K562 (cell line): ENCODE data around the gene MMP15. TPM values are rescaled to one million over a fixed set of nuclear protein-coding genes. Genes with fewer than 3 reads are reported as not detected.

Source experiments
- CBX1 ChIP-seq: sonication (generic); IDR thresholded peaks from 2 replicates; pipeline ENCODE4 v1.6.1; 2016; ENCODE audit warnings: antibody characterized with exemption, low read depth, mild to moderate bottlenecking
- CREB3L1 ChIP-seq: fragments of 450-650 bp; IDR thresholded peaks from 2 replicates; pipeline ENCODE4 v1.6.1; 2014; ENCODE audit warnings: low read depth, mild to moderate bottlenecking, moderate library complexity, borderline replicate concordance
- DLX4 ChIP-seq: fragments of 250-450 bp; sonication (Bioruptor Pico); IDR thresholded peaks from 2 replicates; pipeline ENCODE4 v1.6.1; 2021; ENCODE audit warnings: mild to moderate bottlenecking
- ELF2 ChIP-seq: fragments of 250-450 bp; sonication (Bioruptor Pico); IDR thresholded peaks from 2 replicates; pipeline ENCODE4 v1.5.0; 2021; ENCODE audit warnings: mild to moderate bottlenecking
- EP400 ChIP-seq: fragments of 450-650 bp; IDR thresholded peaks from 2 replicates; pipeline ENCODE4 v1.6.1; 2017; ENCODE audit warnings: antibody characterized with exemption, mild to moderate bottlenecking, moderate library complexity
- ESRRA ChIP-seq: fragments of 450-650 bp; IDR thresholded peaks from 2 replicates; pipeline ENCODE4 v1.6.1; 2014; ENCODE audit warnings: low read depth, mild to moderate bottlenecking, moderate library complexity, borderline replicate concordance
- ETV5 ChIP-seq: sonication (generic); formaldehyde crosslinking; IDR thresholded peaks from 2 replicates; pipeline ENCODE4 v1.4.0; 2020; ENCODE audit warnings: low read depth, mild to moderate bottlenecking, missing genetic modification reagents
- HCFC1 ChIP-seq: IDR thresholded peaks from 2 replicates; pipeline ENCODE4 v1.6.1; 2012; ENCODE audit warnings: low read depth, low read length, improper control_type of control experiment
- HMGN3 ChIP-seq: IDR thresholded peaks from 2 replicates; pipeline ENCODE4 v1.6.1; 2011; ENCODE audit warnings: borderline replicate concordance, low read depth, mild to moderate bottlenecking, mixed read lengths, low read length; ENCODE audit not compliant: insufficient read length; ENCODE audit errors: extremely low read depth
- NCOA1 ChIP-seq: fragments of 450-650 bp; IDR thresholded peaks from 2 replicates; pipeline ENCODE4 v1.6.1; 2016; ENCODE audit warnings: low read depth
- NR2C1 ChIP-seq, 2 experiments: fragments of 450-650 bp; IDR thresholded peaks; 2 replicates each; pipeline ENCODE4 v1.6.1; 2017; ENCODE audit warnings: mild to moderate bottlenecking in 2 of 2, antibody characterized with exemption in 1 of 2, inconsistent platforms in 1 of 2, missing compliant biosample characterization in 1 of 2, missing genetic modification characterization in 1 of 2
- NRF1 ChIP-seq, 2 experiments: fragments of 450-650 bp; IDR thresholded peaks in 1 of 2; conservative IDR thresholded peaks in 1 of 2; 2 replicates each; pipeline ENCODE4 v1.6.1; 2014; ENCODE audit warnings: mild to moderate bottlenecking in 2 of 2
- PML ChIP-seq: IDR thresholded peaks from 2 replicates; pipeline ENCODE4 v1.6.1; 2012; ENCODE audit warnings: low read length, inconsistent platforms
- POLR2G ChIP-seq: fragments of 200-400 bp; formaldehyde crosslinking; IDR thresholded peaks from 2 replicates; pipeline ENCODE4 v1.6.1; 2017; ENCODE audit warnings: low read depth, mild to moderate bottlenecking, antibody characterized with exemption, low read length, moderate library complexity
- RAD21 ChIP-seq, 2 experiments: fragments of 250-450 bp in 1 of 2; fragments of 450-650 bp in 1 of 2; sonication (Bioruptor Pico) in 1 of 2; formaldehyde crosslinking in 1 of 2; IDR thresholded peaks in 1 of 2; conservative IDR thresholded peaks in 1 of 2; 2 replicates each; pipeline versions ENCODE4 v1.4.0 to v1.8.0; 2020 to 2022; ENCODE audit warnings: mild to moderate bottlenecking in 2 of 2, moderate library complexity in 1 of 2
- SMC3 ChIP-seq: conservative IDR thresholded peaks from 2 replicates; pipeline ENCODE4 v1.6.1; 2011; ENCODE audit warnings: low read depth, low read length, improper control_type of control experiment; ENCODE audit not compliant: insufficient read depth
- SP1 ChIP-seq: sonication (generic); formaldehyde crosslinking; IDR thresholded peaks from 2 replicates; pipeline ENCODE4 v1.8.1; 2022; ENCODE audit warnings: mild to moderate bottlenecking, missing genetic modification reagents
- TAF1 ChIP-seq: IDR thresholded peaks from 2 replicates; pipeline ENCODE4 v1.6.1; 2011; ENCODE audit warnings: mild to moderate bottlenecking, low read length, moderate library complexity; ENCODE audit not compliant: insufficient read depth, control insufficient read depth, severe bottlenecking; ENCODE audit errors: extremely low read depth
- THRB ChIP-seq: fragments of 450-650 bp; formaldehyde crosslinking; conservative IDR thresholded peaks from 2 replicates; pipeline ENCODE4 v1.4.0; 2022; ENCODE audit warnings: mild to moderate bottlenecking, missing genetic modification characterization
- XRCC3 ChIP-seq: fragments of 450-650 bp; IDR thresholded peaks from 2 replicates; pipeline ENCODE4 v1.6.1; 2017; ENCODE audit warnings: mild to moderate bottlenecking, moderate library complexity
- ZC3H11A ChIP-seq: IDR thresholded peaks from 2 replicates; pipeline ENCODE4 v1.6.1; 2012; ENCODE audit warnings: low read depth, low read length, improper control_type of control experiment
- ZNF354B ChIP-seq: fragments of 250-450 bp; sonication (Bioruptor Pico); IDR thresholded peaks from 2 replicates; pipeline ENCODE4 v1.4.0; 2020
- ZNF589 ChIP-seq: fragments of 200-800 bp; sonication (Bioruptor generic); IDR thresholded peaks from 2 replicates; pipeline ENCODE4 v1.6.1; 2016; ENCODE audit warnings: low read depth, missing genetic modification characterization, missing compliant biosample characterization
- ZNF766 ChIP-seq: fragments of 200-800 bp; sonication (Bioruptor generic); conservative IDR thresholded peaks from 2 replicates; pipeline ENCODE4 v1.6.1; 2016; ENCODE audit warnings: missing genetic modification characterization, missing compliant biosample characterization
- polyA plus RNA-seq, 8 experiments: library from polyadenylated mRNA; depleted of rRNA in 4 of 8; stranded (reverse) in 5 of 8; unstranded in 3 of 8; fragments of >200 nt; fragmentation: Nextera tagmentation in 2 of 8; fragmentation: Illumina TruSeq in 1 of 8; extraction: Ambion mirVana in 2 of 8; extraction: Trizol in 1 of 8; gene quantifications; 2 replicates each; pipeline versions ENCODE4 v1.2.1 to v1.2.3, GENCODE V29; 2011 to 2014; ENCODE audit warnings: inconsistent platforms in 1 of 8, missing spikeins in 1 of 8
- total RNA-seq, 7 experiments: library from RNA; depleted of rRNA in 6 of 7; stranded (reverse); fragments of >200 nt in 6 of 7; fragmentation: Illumina TruSeq in 2 of 7; extraction: Trizol in 2 of 7; gene quantifications; 2 replicates each; pipeline versions ENCODE4 v1.2.1 to v1.2.3, GENCODE V29; 2011 to 2021; ENCODE audit warnings: low replicate concordance in 1 of 7

Gene MMP15
- total and polyA plus RNA-seq, 9 of the 15 experiments (the other 6 are each of a cell fraction or from before 2014, with no cell fraction given): 0.01 to 20.4 (median 5.5) TPM

GRCh38 chr16:58000706-58001676, 24.6 kb upstream of the MMP15 start, which contains the start of gene USB1 (continued):
- no peak for TF ChIP-seq THRB (CRISPR knock-in tag)
- peak; percentile 80 for TF ChIP-seq SP1 (CRISPR knock-in tag)
- peak; percentile 57; the same call in 1 of the 2 replicates for TF ChIP-seq ETV5
- no peak for TF ChIP-seq DLX4 (CRISPR knock-in tag)
- TF ChIP-seq ELF2: peak; percentile 57; the same call in 1 of the 2 replicates
- peak; percentile 51 for TF ChIP-seq ESRRA
- no peak; the same call in 1 of the 2 replicates for TF ChIP-seq CBX1
- TF ChIP-seq TAF1: peak; percentile 67
- peak; percentile 85 for TF ChIP-seq POLR2G
- TF ChIP-seq XRCC3: no peak
- no peak for TF ChIP-seq NR2C1 (IDR thresholded peaks at IDR 0.05)
- no peak for TF ChIP-seq NR2C1 (tag; IDR thresholded peaks at IDR 0.05)
- TF ChIP-seq RAD21 (CRISPR knock-in tag; conservative IDR thresholded peaks at IDR 0.05 in 1 of 2, IDR thresholded peaks at IDR 0.05 in 1 of 2): peak; percentile 71 to 76
- TF ChIP-seq ZNF589 (CRISPR knock-in tag): no peak
- peak; percentile 48; the same call in 1 of the 2 replicates for TF ChIP-seq PML
- peak; percentile 39 for TF ChIP-seq HCFC1
- peak; percentile 89 to 91 for TF ChIP-seq NRF1 (conservative IDR thresholded peaks at IDR 0.05 in 1 of 2, IDR thresholded peaks at IDR 0.05 in 1 of 2)
- TF ChIP-seq NCOA1: 0 out of 2 replicates have a peak, but pooled peaks have one; percentile 19
- TF ChIP-seq SMC3: peak; percentile 65; the same call in 1 of the 2 replicates
- 0 out of 2 replicates have a peak, but pooled peaks have one; percentile 31 for TF ChIP-seq CREB3L1
- TF ChIP-seq HMGN3: no peak
- no peak for TF ChIP-seq ZNF766 (CRISPR knock-in tag)
- TF ChIP-seq ZC3H11A: no peak
- no peak for TF ChIP-seq EP400
- TF ChIP-seq ZNF354B (CRISPR knock-in tag): no peak
